IMR-90 (cell line): ENCODE results near the gene RYR2. TPM values are rescaled to one million over a fixed set of nuclear protein-coding genes. Genes with fewer than 3 reads are reported as not detected.

ENCODE experiments used
- ATAC-seq: fragments of 200-7000 bp; cut with Tn5 transposase; 2 replicates; pipeline ENCODE4 v1.9.1; 2020; ENCODE audit warnings: low read depth, mild to moderate bottlenecking, moderate library complexity
- BruUV-seq: library from RNA; stranded (reverse); fragments of 400-500 nt; replicated peaks from 2 replicates; lab custom pipeline; 2021; lab: Mats Ljungman, UMichigan
- CTCF ChIA-PET: fragments of 300-600 bp; formaldehyde crosslinking; extraction: SDS; loops from one replicate; lab custom pipeline; 2021; ENCODE audit warnings: antibody characterized with exemption; lab: Yijun Ruan, JAX
- POLR2A ChIA-PET: fragments of 300-600 bp; sonication (Branson Sonifier 250); formaldehyde crosslinking; loops from one replicate; lab custom pipeline; 2022; ENCODE audit warnings: antibody characterized with exemption; ENCODE audit not compliant: unreplicated experiment; lab: Charles Lee
- DNase-seq: peaks from one replicate; pipeline ENCODE4 v3.0.0; 2013
- H2AFZ ChIP-seq: replicated peaks from 2 replicates; pipeline ENCODE3; 2013; ENCODE audit warnings: low read length, mild to moderate bottlenecking; ENCODE audit not compliant: poor library complexity
- H2AK5ac ChIP-seq: 2 replicates; pipeline ENCODE4 v1.6.1; 2013; ENCODE audit warnings: low read depth, low read length, inconsistent platforms
- H2AK9ac ChIP-seq: replicated peaks from 2 replicates; pipeline ENCODE3; 2013; ENCODE audit warnings: mild to moderate bottlenecking, low read depth, low read length, moderate library complexity; ENCODE audit not compliant: poor library complexity
- H2BK120ac ChIP-seq: 2 replicates; pipeline ENCODE4 v1.6.1; 2013; ENCODE audit warnings: low read depth, low read length, inconsistent platforms
- H2BK15ac ChIP-seq: 3 replicates; pipeline ENCODE4 v1.6.1; 2013; ENCODE audit warnings: low read depth, low read length, inconsistent platforms
- H2BK20ac ChIP-seq: 2 replicates; pipeline ENCODE4 v1.6.1; 2013; ENCODE audit warnings: low read depth, mild to moderate bottlenecking, inconsistent platforms, low read length, moderate library complexity
- H2BK5ac ChIP-seq: 2 replicates; pipeline ENCODE4 v1.6.1; 2013; ENCODE audit warnings: mild to moderate bottlenecking, low read depth, low read length, inconsistent platforms; ENCODE audit not compliant: poor library complexity, severe bottlenecking
- H3K14ac ChIP-seq: replicated peaks from 2 replicates; pipeline ENCODE4 v1.6.1; 2013; ENCODE audit warnings: low read depth, low read length, inconsistent platforms
- H3K18ac ChIP-seq: 2 replicates; pipeline ENCODE4 v1.6.1; 2013; ENCODE audit warnings: low read depth, low read length, control low read depth
- H3K23ac ChIP-seq: 2 replicates; pipeline ENCODE4 v1.6.1; 2013; ENCODE audit warnings: low read depth, low read length, inconsistent platforms
- H3K27ac ChIP-seq: 2 replicates; pipeline ENCODE4 v1.5.1; 2013; ENCODE audit warnings: mild to moderate bottlenecking, control low read depth, low read length; ENCODE audit not compliant: insufficient read depth
- H3K27me3 ChIP-seq: 2 replicates; pipeline ENCODE4 v1.6.1; 2013; ENCODE audit warnings: low read length; ENCODE audit not compliant: control insufficient read depth, insufficient read depth
- H3K36me3 ChIP-seq: 2 replicates; pipeline ENCODE4 v1.6.1; 2013; ENCODE audit warnings: low read length, mixed read lengths; ENCODE audit not compliant: control insufficient read depth, insufficient read depth
- H3K4ac ChIP-seq: 2 replicates; pipeline ENCODE4 v1.6.1; 2013; ENCODE audit warnings: low read depth, low read length, inconsistent platforms
- H3K4me1 ChIP-seq: 2 replicates; pipeline ENCODE4 v1.6.1; 2013; ENCODE audit warnings: low read length, mixed read lengths; ENCODE audit not compliant: control insufficient read depth, insufficient read depth
- H3K4me2 ChIP-seq: 2 replicates; pipeline ENCODE4 v1.6.1; 2013; ENCODE audit warnings: low read depth, mild to moderate bottlenecking, control low read depth, low read length, moderate library complexity
- H3K4me3 ChIP-seq: 2 replicates; pipeline ENCODE4 v1.5.1; 2013; ENCODE audit warnings: low read depth, mild to moderate bottlenecking, control low read depth, low read length, moderate library complexity; ENCODE audit not compliant: insufficient read depth
- H3K56ac ChIP-seq: 2 replicates; pipeline ENCODE4 v1.6.1; 2013; ENCODE audit warnings: low read length, inconsistent platforms; ENCODE audit not compliant: insufficient read depth; ENCODE audit errors: extremely low read depth
- H3K79me1 ChIP-seq, 2 experiments: 2 replicates each; pipeline ENCODE4 v1.6.1; 2013; ENCODE audit warnings: low read length in 2 of 2, inconsistent platforms in 1 of 2, low read depth in 1 of 2
- H3K9ac ChIP-seq: 2 replicates; pipeline ENCODE4 v1.6.1; 2013; ENCODE audit warnings: low read depth, low read length, control low read depth
- H3K9me1 ChIP-seq: 2 replicates; pipeline ENCODE4 v1.6.1; 2013; ENCODE audit warnings: low read length, inconsistent platforms; ENCODE audit not compliant: insufficient read depth
- H3K9me3 ChIP-seq: 2 replicates; pipeline ENCODE4 v1.6.1; 2013; ENCODE audit warnings: low read length; ENCODE audit not compliant: control insufficient read depth, insufficient read depth
- H4K20me1 ChIP-seq: 2 replicates; pipeline ENCODE4 v1.6.1; 2013; ENCODE audit warnings: low read length, inconsistent platforms; ENCODE audit not compliant: insufficient read depth
- H4K5ac ChIP-seq: 2 replicates; pipeline ENCODE4 v1.6.1; 2013; ENCODE audit warnings: mild to moderate bottlenecking, low read depth, low read length, control low read depth
- H4K8ac ChIP-seq, 2 experiments: 2 replicates each; pipeline ENCODE4 v1.6.1; 2013; ENCODE audit warnings: low read depth in 2 of 2, low read length in 2 of 2, control low read depth in 1 of 2, inconsistent platforms in 1 of 2
- H4K91ac ChIP-seq: 2 replicates; pipeline ENCODE4 v1.6.1; 2013; ENCODE audit warnings: low read depth, low read length, inconsistent platforms; ENCODE audit not compliant: insufficient read depth
- BHLHE40 ChIP-seq: fragments of 150-350 bp; IDR thresholded peaks from 2 replicates; pipeline ENCODE4 v1.6.1; 2016; ENCODE audit warnings: mild to moderate bottlenecking, low read depth, low read length
- CEBPB ChIP-seq: IDR thresholded peaks from 2 replicates; pipeline ENCODE4 v1.6.1; 2012; ENCODE audit warnings: low read depth, low read length, improper control_type of control experiment
- CHD1 ChIP-seq: IDR thresholded peaks from 2 replicates; pipeline ENCODE4 v1.6.1; 2012; ENCODE audit warnings: low read depth, low read length, improper control_type of control experiment
- FOS ChIP-seq: fragments of 150-350 bp; IDR thresholded peaks from 2 replicates; pipeline ENCODE4 v1.6.1; 2016; ENCODE audit warnings: low read depth, low read length
- MAFK ChIP-seq: IDR thresholded peaks from 2 replicates; pipeline ENCODE4 v1.6.1; 2012; ENCODE audit warnings: low read depth, low read length, improper control_type of control experiment
- MAZ ChIP-seq: IDR thresholded peaks from 2 replicates; pipeline ENCODE4 v1.6.1; 2012; ENCODE audit warnings: low read depth, mild to moderate bottlenecking, low read length, improper control_type of control experiment, moderate library complexity, borderline replicate concordance
- MXI1 ChIP-seq: IDR thresholded peaks from 2 replicates; pipeline ENCODE4 v1.6.1; 2012; ENCODE audit warnings: low read depth, mild to moderate bottlenecking, low read length, moderate library complexity, borderline replicate concordance
- NFE2L2 ChIP-seq: fragments of 150-350 bp; IDR thresholded peaks from 2 replicates; pipeline ENCODE4 v1.6.1; 2016; ENCODE audit warnings: low read depth, mild to moderate bottlenecking, low read length
- POLR2A ChIP-seq: IDR thresholded peaks from 2 replicates; pipeline ENCODE4 v1.6.1; 2012; ENCODE audit warnings: mild to moderate bottlenecking, low read depth, low read length
- RAD21 ChIP-seq: IDR thresholded peaks from 2 replicates; pipeline ENCODE4 v1.6.1; 2012; ENCODE audit warnings: low read length, improper control_type of control experiment
- RCOR1 ChIP-seq: IDR thresholded peaks from 2 replicates; pipeline ENCODE4 v1.6.1; 2012; ENCODE audit warnings: mild to moderate bottlenecking, low read length, improper control_type of control experiment; ENCODE audit not compliant: insufficient replicate concordance
- RFX5 ChIP-seq: IDR thresholded peaks from 2 replicates; pipeline ENCODE4 v1.8.0; 2012; ENCODE audit warnings: low read depth, mild to moderate bottlenecking, low read length, moderate library complexity
- SMC3 ChIP-seq: fragments of 150-350 bp; IDR thresholded peaks from 2 replicates; pipeline ENCODE4 v1.6.1; 2016; ENCODE audit warnings: low read depth, mild to moderate bottlenecking, antibody characterized with exemption, low read length, moderate library complexity
- WGBS, 2 experiments: methylation state at CpG; one replicate each; pipeline versions ENCODE4 v1.1.5 to v1.1.7; 2013; ENCODE audit warnings: missing lambda C conversion rate in 2 of 2; ENCODE audit not compliant: insufficient read length in 1 of 2; ENCODE audit errors: extremely low coverage in 2 of 2; 5-methylcytosine and 5-hydroxymethylcytosine counted together
- dilution Hi-C: fragments of 300-500 bp; cut with HindIII; formaldehyde crosslinking; loops from one replicate; pipeline ENCODE4 v1.14.3; 2018; ENCODE audit warnings: low sequenced_read_pairs; ENCODE audit not compliant: unreplicated experiment
- in situ Hi-C: fragments of 300-500 bp; cut with MboI; formaldehyde crosslinking; loops from 3 replicates; pipeline ENCODE4 v1.14.3; 2019; ENCODE audit warnings: low sequenced_read_pairs, inconsistent platforms, mixed read lengths
- intact Hi-C: fragments of 100-400 bp; cut with micrococcal nuclease; formaldehyde crosslinking; loops from 2 replicates; pipeline ENCODE4 v1.10.0; 2022
- polyA plus RNA-seq, 3 experiments: library from polyadenylated mRNA; depleted of rRNA; stranded (reverse); fragments of >200 nt; gene quantifications; 2 replicates each; pipeline ENCODE4 v1.2.3, GENCODE V29; 2012; ENCODE audit warnings: low replicate concordance in 1 of 3
- total RNA-seq: library from RNA; depleted of rRNA; stranded (reverse); fragments of >200 nt; gene quantifications from 2 replicates; pipeline ENCODE4 v1.2.3, GENCODE V29; 2012
- TF ChIP-seq, protein P1 (sequence below): fragments of 150-350 bp; IDR thresholded peaks from 2 replicates; pipeline ENCODE4 v1.6.1; 2016; ENCODE audit warnings: low read depth, mild to moderate bottlenecking, low read length, moderate library complexity, borderline replicate concordance
- TF ChIP-seq, protein P2 (sequence below): conservative IDR thresholded peaks from 2 replicates; pipeline ENCODE4 v1.5.1; 2012; ENCODE audit warnings: mild to moderate bottlenecking, low read depth, low read length, improper control_type of control experiment
- TF ChIP-seq, protein P3 (sequence below): fragments of 150-350 bp; IDR thresholded peaks from 2 replicates; pipeline ENCODE4 v1.6.1; 2017; ENCODE audit warnings: mild to moderate bottlenecking, antibody characterized with exemption, low read length, low read depth

The RYR2 gene
- total and polyA plus RNA-seq, 2 of the 4 experiments (the other 2 are of a cell fraction) = not detected

DNA sequence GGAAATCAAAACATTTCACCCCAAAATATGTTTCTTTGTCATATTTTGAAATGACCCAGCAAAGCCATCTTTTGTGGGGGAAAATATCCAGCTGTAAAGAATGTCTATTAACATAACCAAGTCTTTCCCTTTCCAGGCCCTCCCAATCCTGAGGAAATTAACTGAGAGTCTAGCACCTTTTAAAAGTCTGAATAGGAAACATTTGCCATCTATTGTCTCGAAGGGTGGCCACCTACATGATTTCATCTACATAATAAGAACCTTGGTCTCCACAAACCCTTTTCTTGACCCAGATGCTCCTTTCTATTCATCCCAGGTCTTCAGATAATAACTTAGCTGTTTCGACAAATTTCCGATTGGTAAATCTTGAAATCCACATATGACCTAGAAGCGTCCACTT, 32.4 kb upstream of the RYR2 start:
- BruUV-seq = no TSS peak
- H4K8ac ChIP-seq = no peak overlapping the region
- H4K91ac ChIP-seq = no peak overlapping the region
- no peak overlapping the region for H2BK15ac ChIP-seq
- ATAC-seq (no peak), DNase-seq (no peak)
- H4K20me1 ChIP-seq = no peaks in the 10 kb centered on the region
- H3K79me1 ChIP-seq = no peaks in the 10 kb centered on the region
- dilution Hi-C loops (no loop called here), intact Hi-C loops (no loop called here), in situ Hi-C loops (no loop called here)
- no peak overlapping the region for H2AK9ac ChIP-seq
- H3K18ac ChIP-seq = no peak overlapping the region
- no peaks in the 10 kb centered on the region for H3K27me3 ChIP-seq
- no peak overlapping the region for H2AFZ ChIP-seq
- no peak overlapping the region for H3K4ac ChIP-seq
- H3K9ac ChIP-seq = no peak overlapping the region
- no peaks in the 10 kb centered on the region for H3K36me3 ChIP-seq
- H2BK5ac ChIP-seq = no peak overlapping the region
- no peaks in the 10 kb centered on the region for H3K9me1 ChIP-seq
- no peaks in the 10 kb centered on the region for H3K4me1 ChIP-seq
- H3K4me2 ChIP-seq = no peak overlapping the region
- no peak overlapping the region for H3K27ac ChIP-seq
- ChIA-PET CTCF (no interaction called here), POLR2A (no interaction called here)
- no peak overlapping the region for H2BK20ac ChIP-seq
- no peak overlapping the region for H2BK120ac ChIP-seq
- H3K9me3 ChIP-seq = peaks cover 13% of the 10 kb centered on the region
- no peak overlapping the region for H4K5ac ChIP-seq
- H3K4me3 ChIP-seq = no peak overlapping the region
- WGBS, 2 experiments = no CpG with 5 or more reads among the region's 4 CpGs
- no peak overlapping the region for H3K14ac ChIP-seq
- no peak overlapping the region for H2AK5ac ChIP-seq
- H3K23ac ChIP-seq = no peak overlapping the region
- H3K56ac ChIP-seq = no peak overlapping the region
- no peak for TF ChIP-seq MAZ
- TF ChIP-seq MAFK = no peak
- TF ChIP-seq RAD21 = no peak
- TF ChIP-seq CEBPB = no peak
- no peak for TF ChIP-seq MXI1
- TF ChIP-seq BHLHE40 = no peak
- no peak for TF ChIP-seq POLR2A
- TF ChIP-seq SMC3 = no peak
- no peak for TF ChIP-seq RCOR1
- no peak for TF ChIP-seq CHD1
- TF ChIP-seq, protein P1, sequence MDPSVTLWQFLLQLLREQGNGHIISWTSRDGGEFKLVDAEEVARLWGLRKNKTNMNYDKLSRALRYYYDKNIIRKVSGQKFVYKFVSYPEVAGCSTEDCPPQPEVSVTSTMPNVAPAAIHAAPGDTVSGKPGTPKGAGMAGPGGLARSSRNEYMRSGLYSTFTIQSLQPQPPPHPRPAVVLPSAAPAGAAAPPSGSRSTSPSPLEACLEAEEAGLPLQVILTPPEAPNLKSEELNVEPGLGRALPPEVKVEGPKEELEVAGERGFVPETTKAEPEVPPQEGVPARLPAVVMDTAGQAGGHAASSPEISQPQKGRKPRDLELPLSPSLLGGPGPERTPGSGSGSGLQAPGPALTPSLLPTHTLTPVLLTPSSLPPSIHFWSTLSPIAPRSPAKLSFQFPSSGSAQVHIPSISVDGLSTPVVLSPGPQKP = no peak
- no peak for TF ChIP-seq NFE2L2
- TF ChIP-seq, protein P2, sequence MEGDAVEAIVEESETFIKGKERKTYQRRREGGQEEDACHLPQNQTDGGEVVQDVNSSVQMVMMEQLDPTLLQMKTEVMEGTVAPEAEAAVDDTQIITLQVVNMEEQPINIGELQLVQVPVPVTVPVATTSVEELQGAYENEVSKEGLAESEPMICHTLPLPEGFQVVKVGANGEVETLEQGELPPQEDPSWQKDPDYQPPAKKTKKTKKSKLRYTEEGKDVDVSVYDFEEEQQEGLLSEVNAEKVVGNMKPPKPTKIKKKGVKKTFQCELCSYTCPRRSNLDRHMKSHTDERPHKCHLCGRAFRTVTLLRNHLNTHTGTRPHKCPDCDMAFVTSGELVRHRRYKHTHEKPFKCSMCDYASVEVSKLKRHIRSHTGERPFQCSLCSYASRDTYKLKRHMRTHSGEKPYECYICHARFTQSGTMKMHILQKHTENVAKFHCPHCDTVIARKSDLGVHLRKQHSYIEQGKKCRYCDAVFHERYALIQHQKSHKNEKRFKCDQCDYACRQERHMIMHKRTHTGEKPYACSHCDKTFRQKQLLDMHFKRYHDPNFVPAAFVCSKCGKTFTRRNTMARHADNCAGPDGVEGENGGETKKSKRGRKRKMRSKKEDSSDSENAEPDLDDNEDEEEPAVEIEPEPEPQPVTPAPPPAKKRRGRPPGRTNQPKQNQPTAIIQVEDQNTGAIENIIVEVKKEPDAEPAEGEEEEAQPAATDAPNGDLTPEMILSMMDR = no peak
- no peak for TF ChIP-seq RFX5
- TF ChIP-seq, protein P3, sequence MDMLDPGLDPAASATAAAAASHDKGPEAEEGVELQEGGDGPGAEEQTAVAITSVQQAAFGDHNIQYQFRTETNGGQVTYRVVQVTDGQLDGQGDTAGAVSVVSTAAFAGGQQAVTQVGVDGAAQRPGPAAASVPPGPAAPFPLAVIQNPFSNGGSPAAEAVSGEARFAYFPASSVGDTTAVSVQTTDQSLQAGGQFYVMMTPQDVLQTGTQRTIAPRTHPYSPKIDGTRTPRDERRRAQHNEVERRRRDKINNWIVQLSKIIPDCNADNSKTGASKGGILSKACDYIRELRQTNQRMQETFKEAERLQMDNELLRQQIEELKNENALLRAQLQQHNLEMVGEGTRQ = no peak
- TF ChIP-seq FOS = no peak
